ENCODE measurements around the gene MYL5. TPM values are rescaled to one million over a fixed set of nuclear protein-coding genes. Genes with fewer than 3 reads are reported as not detected.
A peak's percentile ranks its signal among the peaks of the same experiment; 100 is the strongest.
"Not testable (repeated sequence)": the region's sequence is repeated elsewhere in the genome, so short reads cannot be mapped to it uniquely, and the experiment has no call there.

MYL5 gene
- total and polyA plus RNA-seq, 7 experiments from 2014 or later: 5.8 to 32.7 (median 21.4) TPM

DNA sequence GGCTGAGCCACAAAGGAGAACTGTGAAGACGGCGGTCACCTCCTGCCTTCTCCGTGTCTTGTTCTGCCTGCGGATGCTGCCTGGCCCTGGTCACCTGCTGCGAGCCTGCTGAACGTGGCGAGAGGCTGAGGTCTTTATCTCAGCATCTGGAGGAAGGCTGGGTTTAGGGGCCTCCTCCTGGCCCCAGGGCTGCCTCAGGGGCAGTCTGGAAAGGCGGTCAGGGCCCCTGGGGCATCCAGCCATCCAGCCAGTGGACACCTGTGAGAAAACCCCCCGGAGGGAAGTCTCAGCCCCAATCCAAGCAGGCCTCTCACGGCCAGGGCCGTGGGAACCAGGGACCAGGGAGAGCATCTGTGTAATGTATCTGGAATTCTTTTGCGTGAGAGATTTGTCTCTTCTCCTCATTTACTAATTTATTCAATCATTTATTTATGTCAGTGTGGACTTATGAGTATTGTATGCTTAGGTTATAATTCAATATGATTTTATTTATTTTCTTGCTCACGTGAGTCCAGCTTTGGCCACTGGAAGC lies 37.6 kb upstream of the MYL5 start:
- Mint-ChIP-seq H3K9me3 (peaks cover 0 to 18% (median 4%) of the 10 kb centered on the region in 11 donors), H3K4me3 (no peak overlapping the region), H3K36me3 (peaks cover 0 to 7% (median 0%) of the 10 kb centered on the region in 5 donors), H3K4me1 (no peaks in the 10 kb centered on the region), H3K27me3 (peaks cover 0 to 22% (median 15%) of the 10 kb centered on the region in 5 donors), H3K27ac (no peak overlapping the region)
- ChIA-PET CTCF (no interaction called here), POLR2A (no interaction called here)
- ATAC-seq (no peak), DNase-seq (no peak)
- H3K36me3 ChIP-seq (ENCODE audit: control insufficient read depth in 2 of 3, insufficient read depth in 3 of 3, low read length in 3 of 3): no peaks in the 10 kb centered on the region
- no peak overlapping the region for H3K4me3 ChIP-seq (ENCODE audit: low read length)
- H3K27ac ChIP-seq (ENCODE audit: low read depth, low read length): no peak overlapping the region
- no peaks in the 10 kb centered on the region for H3K4me1 ChIP-seq (ENCODE audit: control insufficient read depth in 2 of 2, insufficient read depth in 2 of 2, low read length in 2 of 2)
- intact Hi-C loops (cut with micrococcal nuclease): no loop called here
- no peaks in the 10 kb centered on the region for H3K9me3 ChIP-seq (ENCODE audit: control insufficient read depth in 2 of 3, low read length in 3 of 3)
- H3K27me3 ChIP-seq (ENCODE audit: control insufficient read depth in 2 of 2, insufficient read depth in 2 of 2, low read length in 2 of 2): peaks cover 0 to 3% of the 10 kb centered on the region in 2 donors

DNA sequence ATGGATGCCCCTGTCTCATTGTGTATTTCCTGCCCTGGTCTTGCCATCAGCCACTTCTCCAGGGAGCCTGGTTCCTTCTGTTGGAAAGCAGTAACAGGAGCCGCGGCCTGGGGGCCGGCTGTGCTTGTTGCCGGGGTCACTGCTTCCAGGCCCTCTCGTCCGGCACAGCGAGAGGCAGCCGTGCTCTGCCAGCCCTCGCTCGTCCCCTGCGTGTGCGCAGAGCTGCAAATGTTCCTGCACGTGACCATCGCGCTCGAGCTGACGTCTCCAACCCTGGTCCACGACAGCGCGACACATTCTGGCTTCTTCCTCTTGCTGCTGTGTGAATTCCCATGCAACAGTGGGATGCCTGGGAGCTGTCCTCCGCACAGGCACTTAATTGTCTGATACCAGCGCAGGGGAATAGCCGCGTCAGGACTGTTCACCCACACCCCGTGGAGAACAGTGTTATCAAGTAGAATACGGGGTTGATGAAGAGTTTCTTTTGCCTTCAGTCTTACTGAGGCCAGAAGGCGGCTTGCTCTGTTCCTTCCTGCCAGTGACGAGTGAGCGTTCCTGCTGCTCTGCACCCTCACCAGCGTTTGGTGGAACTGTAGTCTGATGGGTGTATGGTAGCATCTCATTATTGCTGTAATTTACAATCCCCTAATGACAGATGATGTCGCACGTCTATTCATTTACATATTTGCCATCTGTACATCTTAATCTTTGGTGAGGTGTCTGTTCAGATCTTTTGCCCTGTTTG lies 36.6 kb upstream of the MYL5 start:
- Histone ChIP-seq H3K9me3 (ENCODE audit: control insufficient read depth in 2 of 3, low read length in 3 of 3) (no peaks in the 10 kb centered on the region), H3K27me3 (ENCODE audit: control insufficient read depth in 2 of 2, insufficient read depth in 2 of 2, low read length in 2 of 2) (peaks cover 0 to 3% of the 10 kb centered on the region in 2 donors), H3K36me3 (ENCODE audit: control insufficient read depth in 2 of 3, insufficient read depth in 3 of 3, low read length in 3 of 3) (no peaks in the 10 kb centered on the region), H3K4me3 (ENCODE audit: low read length) (no peak overlapping the region), H3K4me1 (ENCODE audit: control insufficient read depth in 2 of 2, insufficient read depth in 2 of 2, low read length in 2 of 2) (no peaks in the 10 kb centered on the region), H3K27ac (ENCODE audit: low read depth, low read length) (no peak overlapping the region)
- ChIA-PET POLR2A (no interaction called here), CTCF (no interaction called here)
- intact Hi-C loops (cut with micrococcal nuclease): no loop called here
- H3K4me3 Mint-ChIP-seq: no peak overlapping the region
- peaks cover 0 to 7% (median 0%) of the 10 kb centered on the region in 5 donors for H3K36me3 Mint-ChIP-seq
- no peaks in the 10 kb centered on the region for H3K4me1 Mint-ChIP-seq
- peaks cover 0 to 8% (median 2%) of the 10 kb centered on the region in 11 donors for H3K9me3 Mint-ChIP-seq
- DNase-seq: no peak
- H3K27ac Mint-ChIP-seq: no peak overlapping the region
- ATAC-seq: no peak
- H3K27me3 Mint-ChIP-seq: peaks cover 0 to 22% (median 15%) of the 10 kb centered on the region in 5 donors

DNA sequence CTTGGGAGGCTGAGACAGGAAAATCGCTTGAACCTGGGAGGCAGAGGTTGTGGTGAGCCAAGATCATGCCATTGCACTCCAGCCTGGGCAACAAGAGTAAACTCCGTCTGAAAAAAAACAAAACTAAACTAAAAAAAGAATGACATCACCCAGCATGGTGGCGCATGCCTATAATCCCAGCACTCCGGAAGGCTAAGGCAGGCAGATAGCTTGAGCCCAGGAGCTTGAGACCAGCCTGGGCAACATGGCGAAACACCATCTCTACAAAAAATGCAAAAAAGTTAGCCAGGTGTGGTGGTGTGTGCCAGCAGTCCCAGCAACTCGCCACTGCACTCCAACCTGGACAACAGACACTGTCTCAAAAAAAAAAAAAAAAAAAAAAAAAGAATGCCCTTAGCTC lies 32.0 kb upstream of the MYL5 start:
- CTCF ChIA-PET; H3K4me3 ChIP-seq (ENCODE audit: low read length); H3K27ac Mint-ChIP-seq; intact Hi-C loops (cut with micrococcal nuclease); H3K27me3 ChIP-seq (ENCODE audit: control insufficient read depth in 2 of 2, insufficient read depth in 2 of 2, low read length in 2 of 2); H3K27ac ChIP-seq (ENCODE audit: low read depth, low read length); DNase-seq; H3K4me1 ChIP-seq (ENCODE audit: control insufficient read depth in 2 of 2, insufficient read depth in 2 of 2, low read length in 2 of 2); H3K4me1 Mint-ChIP-seq; H3K9me3 ChIP-seq (ENCODE audit: control insufficient read depth in 2 of 3, low read length in 3 of 3); POLR2A ChIA-PET; H3K4me3 Mint-ChIP-seq; H3K36me3 ChIP-seq (ENCODE audit: control insufficient read depth in 2 of 3, insufficient read depth in 3 of 3, low read length in 3 of 3); ATAC-seq: not testable (repeated sequence)
- peaks cover 0 to 19% (median 6%) of the 10 kb centered on the region in 11 donors for H3K9me3 Mint-ChIP-seq
- peaks cover 0 to 11% (median 0%) of the 10 kb centered on the region in 5 donors for H3K36me3 Mint-ChIP-seq
- H3K27me3 Mint-ChIP-seq: peaks cover 0 to 45% (median 32%) of the 10 kb centered on the region in 5 donors

DNA sequence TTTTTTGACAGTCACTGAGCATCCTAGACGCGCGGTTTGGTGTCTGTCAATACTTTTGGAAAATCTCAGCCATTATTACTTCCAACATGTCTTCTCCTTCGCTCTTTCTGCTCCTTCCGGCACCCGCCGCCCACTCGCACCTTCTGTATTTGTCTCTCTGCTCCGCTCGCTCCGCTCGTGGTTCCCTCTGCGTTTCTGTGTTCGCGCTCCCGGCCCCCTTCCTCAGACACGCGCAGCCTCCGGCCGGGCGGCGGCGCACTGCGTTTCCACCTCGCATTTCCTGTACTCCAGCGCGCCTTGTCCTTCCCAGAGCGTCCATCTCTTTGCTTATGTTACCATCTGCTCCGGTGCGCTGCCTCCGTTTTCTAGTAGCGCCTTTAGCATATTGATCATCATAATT lies 27.9 kb upstream of the MYL5 start:
- Mint-ChIP-seq H3K27me3 (peaks cover 0 to 31% (median 24%) of the 10 kb centered on the region in 5 donors), H3K4me1 (peaks cover 0 to 8% (median 7%) of the 10 kb centered on the region in 7 donors), H3K36me3 (peaks cover 0 to 4% (median 0%) of the 10 kb centered on the region in 5 donors), H3K9me3 (peaks cover 0 to 14% (median 3%) of the 10 kb centered on the region in 11 donors), H3K4me3 (peak overlapping the region; percentile 63 to 91 (median 76)), H3K27ac (peak overlapping the region in 5 of 9 donors; percentile 28 to 76 (median 49))
- Histone ChIP-seq H3K9me3 (ENCODE audit: control insufficient read depth in 2 of 3, low read length in 3 of 3) (no peaks in the 10 kb centered on the region), H3K4me1 (ENCODE audit: control insufficient read depth in 2 of 2, insufficient read depth in 2 of 2, low read length in 2 of 2) (no peaks in the 10 kb centered on the region), H3K27me3 (ENCODE audit: control insufficient read depth in 2 of 2, insufficient read depth in 2 of 2, low read length in 2 of 2) (peaks cover 0 to 3% of the 10 kb centered on the region in 2 donors), H3K4me3 (ENCODE audit: low read length) (no peak overlapping the region), H3K27ac (ENCODE audit: low read depth, low read length) (no peak overlapping the region), H3K36me3 (ENCODE audit: control insufficient read depth in 2 of 3, insufficient read depth in 3 of 3, low read length in 3 of 3) (no peaks in the 10 kb centered on the region)
- CTCF ChIA-PET: no interaction called here
- DNase-seq: peak in 2 of 9 donors; percentile 14 to 17
- POLR2A ChIA-PET: interaction anchor here (0.7 kb wide), 1 partner anchor 53 kb away, joined by 3 read pairs; no protein-coding TSS in a partner anchor
- no peak for ATAC-seq
- intact Hi-C loops (cut with micrococcal nuclease): no loop called here

DNA sequence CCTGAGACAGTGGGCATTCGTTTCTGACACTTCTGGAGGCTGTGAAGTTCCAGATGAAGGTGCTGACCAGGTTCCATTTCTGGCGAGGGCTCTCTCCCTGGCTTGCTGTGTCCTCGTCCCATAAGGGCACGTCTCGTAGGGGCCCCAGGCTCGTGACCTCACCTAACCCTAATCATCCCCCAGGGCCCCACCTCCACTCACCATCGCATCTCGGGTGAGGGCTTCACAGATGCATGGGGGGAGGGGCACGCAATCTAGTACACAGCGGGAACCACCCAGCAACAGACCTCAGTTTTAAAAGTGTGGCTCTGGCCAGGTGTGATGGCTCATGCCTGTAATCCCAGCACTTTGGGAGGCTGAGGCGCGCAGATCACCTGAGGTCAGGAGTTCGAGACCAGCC lies 26.9 kb upstream of the MYL5 start:
- peaks cover 0 to 35% (median 24%) of the 10 kb centered on the region in 5 donors for H3K27me3 Mint-ChIP-seq
- H3K4me3 Mint-ChIP-seq: no peak overlapping the region
- POLR2A ChIA-PET: no interaction called here

DNA sequence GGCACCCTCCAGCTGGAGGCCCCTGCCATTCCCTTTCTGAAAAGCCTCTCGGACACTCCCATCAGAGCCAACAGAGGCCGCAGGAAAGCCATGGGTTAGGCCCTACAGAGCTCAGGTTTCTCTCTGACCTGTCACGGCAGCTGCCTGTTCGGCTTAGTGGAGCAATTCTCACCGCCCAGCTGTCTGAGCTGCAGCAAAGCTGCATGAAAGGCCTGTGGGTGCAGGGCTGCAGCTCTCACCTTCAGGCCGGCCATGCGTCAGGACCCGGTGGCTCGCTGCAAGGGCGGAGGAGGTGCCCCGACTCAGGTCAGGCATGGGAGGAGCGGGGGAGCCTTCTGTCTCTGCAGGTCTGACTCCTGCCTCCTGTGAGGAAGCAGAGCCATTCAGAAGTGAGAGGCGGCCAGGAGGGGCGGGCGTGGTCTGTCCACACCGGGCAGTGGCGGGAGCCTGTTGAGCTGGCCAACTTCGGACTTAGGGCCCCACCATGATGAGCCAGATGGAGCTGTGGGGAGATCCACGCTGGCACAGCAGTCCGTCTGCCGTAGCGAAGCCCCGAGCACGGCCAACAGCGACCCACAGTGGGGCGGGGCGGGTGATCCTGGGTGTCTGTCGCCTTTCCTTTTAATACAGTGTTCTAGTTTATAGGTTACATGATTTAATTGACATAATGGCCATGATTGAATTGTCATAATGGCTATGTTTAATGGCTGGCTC lies 25.6 kb upstream of the MYL5 start:
- Mint-ChIP-seq H3K27ac (no peak overlapping the region), H3K27me3 (peaks cover 0 to 35% (median 19%) of the 10 kb centered on the region in 5 donors), H3K9me3 (peaks cover 0 to 8% (median 0%) of the 10 kb centered on the region in 11 donors), H3K36me3 (no peaks in the 10 kb centered on the region), H3K4me1 (peaks cover 0 to 8% (median 7%) of the 10 kb centered on the region in 7 donors), H3K4me3 (no peak overlapping the region)
- no peaks in the 10 kb centered on the region for H3K9me3 ChIP-seq (ENCODE audit: control insufficient read depth in 2 of 3, low read length in 3 of 3)
- DNase-seq (no peak), ATAC-seq (no peak)
- no peak overlapping the region for H3K4me3 ChIP-seq (ENCODE audit: low read length)
- ChIA-PET CTCF (no interaction called here), POLR2A (no interaction called here)
- H3K27me3 ChIP-seq (ENCODE audit: control insufficient read depth in 2 of 2, insufficient read depth in 2 of 2, low read length in 2 of 2): peaks cover 0 to 3% of the 10 kb centered on the region in 2 donors
- no peaks in the 10 kb centered on the region for H3K4me1 ChIP-seq (ENCODE audit: control insufficient read depth in 2 of 2, insufficient read depth in 2 of 2, low read length in 2 of 2)
- H3K27ac ChIP-seq (ENCODE audit: low read depth, low read length): no peak overlapping the region
- intact Hi-C loops (cut with micrococcal nuclease): no loop called here
- H3K36me3 ChIP-seq (ENCODE audit: control insufficient read depth in 2 of 3, insufficient read depth in 3 of 3, low read length in 3 of 3): no peaks in the 10 kb centered on the region

More for the DNA sequence above, 26.9 kb upstream of the MYL5 start:
- no peak for ATAC-seq
- no peaks in the 10 kb centered on the region for H3K9me3 ChIP-seq (ENCODE audit: control insufficient read depth in 2 of 3, low read length in 3 of 3)
- H3K36me3 Mint-ChIP-seq: peaks cover 0 to 4% (median 0%) of the 10 kb centered on the region in 5 donors
- peaks cover 0 to 3% of the 10 kb centered on the region in 2 donors for H3K27me3 ChIP-seq (ENCODE audit: control insufficient read depth in 2 of 2, insufficient read depth in 2 of 2, low read length in 2 of 2)
- peaks cover 0 to 8% (median 7%) of the 10 kb centered on the region in 7 donors for H3K4me1 Mint-ChIP-seq
- H3K4me3 ChIP-seq (ENCODE audit: low read length): no peak overlapping the region
- no peak for DNase-seq
- H3K27ac ChIP-seq (ENCODE audit: low read depth, low read length): no peak overlapping the region
- intact Hi-C loops (cut with micrococcal nuclease): no loop called here
- peaks cover 0 to 14% (median 3%) of the 10 kb centered on the region in 11 donors for H3K9me3 Mint-ChIP-seq
- no peaks in the 10 kb centered on the region for H3K4me1 ChIP-seq (ENCODE audit: control insufficient read depth in 2 of 2, insufficient read depth in 2 of 2, low read length in 2 of 2)
- H3K36me3 ChIP-seq (ENCODE audit: control insufficient read depth in 2 of 3, insufficient read depth in 3 of 3, low read length in 3 of 3): no peaks in the 10 kb centered on the region
- H3K27ac Mint-ChIP-seq: no peak overlapping the region
- CTCF ChIA-PET: no interaction called here
